Kidney (tissue), 14 donors: Measurements from ENCODE around the gene LMO1. TPM values are rescaled to one million over a fixed set of nuclear protein-coding genes. Genes with fewer than 3 reads are reported as not detected.
A peak's percentile ranks its signal among the peaks of the same experiment; 100 is the strongest.

Experiments
- DNase-seq, 5 donors: peaks; one replicate each; pipeline ENCODE4 v3.0.0-alpha.2; 2013 to 2020
- FAIRE-seq: peaks from 2 replicates; lab custom pipeline; 2012; peaks lifted over from hg19 to GRCh38; lab: Jason Lieb, UNC
- H3K27ac ChIP-seq, 2 donors: one replicate each; pipeline ENCODE4 v1.7.0; 2013; ENCODE audit warnings: low read depth in 2 of 2, low read length in 2 of 2, inconsistent platforms in 1 of 2
- H3K27me3 ChIP-seq: one replicate; pipeline ENCODE4 v1.7.1; 2013; ENCODE audit warnings: low read length, inconsistent platforms; ENCODE audit not compliant: control insufficient read depth, insufficient read depth
- H3K36me3 ChIP-seq, 3 donors: one replicate each; pipeline versions ENCODE4 v1.7.0 to v1.7.1; 2013; ENCODE audit warnings: low read length in 3 of 3, control low read depth in 1 of 3, inconsistent platforms in 1 of 3; ENCODE audit not compliant: insufficient read depth in 3 of 3, control insufficient read depth in 2 of 3
- H3K4me1 ChIP-seq, 3 donors: one replicate each; pipeline versions ENCODE4 v1.7.0 to v1.7.1; 2013; ENCODE audit warnings: low read length in 3 of 3, inconsistent platforms in 1 of 3, low read depth in 1 of 3; ENCODE audit not compliant: control insufficient read depth in 2 of 3, insufficient read depth in 2 of 3
- H3K4me3 ChIP-seq, 3 donors: one replicate each; pipeline versions ENCODE4 v1.7.0 to v1.8.1; 2013; ENCODE audit warnings: low read length in 3 of 3, control low read depth in 1 of 3, inconsistent platforms in 1 of 3
- H3K9ac ChIP-seq, 3 donors: one replicate each; pipeline versions ENCODE4 v1.7.0 to v1.7.1; 2013; ENCODE audit warnings: low read length in 3 of 3, control low read depth in 1 of 3, inconsistent platforms in 1 of 3
- H3K9me3 ChIP-seq, 3 donors: one replicate each; pipeline versions ENCODE4 v1.7.0 to v1.7.1; 2013; ENCODE audit warnings: low read length in 3 of 3, control low read depth in 1 of 3, inconsistent platforms in 1 of 3; ENCODE audit not compliant: control insufficient read depth in 2 of 3, insufficient read depth in 1 of 3
- intact Hi-C: fragments of 100-400 bp; cut with DNase I; formaldehyde crosslinking; loops from one replicate; pipeline ENCODE4 v1.11.1; 2022
- polyA plus RNA-seq: library from polyadenylated mRNA; stranded (reverse); fragments of 350-450 nt; fragmentation: Illumina TruSeq; extraction: RNeasy Lipid Tissue Mini Kit (QIAGEN cat#74804); gene quantifications from one replicate; pipeline ENCODE4 v1.2.3, GENCODE V29; 2014; ENCODE audit warnings: low read depth, low replicate concordance; ENCODE audit not compliant: insufficient read depth
- total RNA-seq: library from RNA; stranded (reverse); fragmentation: NEBNext Ultra II Directional; extraction: Animal tissue kit (Norgen Biotek cat#: 25700); gene quantifications from one replicate; pipeline ENCODE4 v1.2.1, GENCODE V29; 2021
- TF ChIP-seq, protein P1 (sequence below): IDR thresholded peaks from 3 replicates; pipeline ENCODE4 v1.5.1; 2012; ENCODE audit warnings: mild to moderate bottlenecking, moderate library complexity, borderline replicate concordance; ENCODE audit not compliant: insufficient read depth; ENCODE audit errors: extremely low read depth
- donor health status: control.
- donor health status: control.
- donor health status: control.
- donor health status: control.
- donor health status: control.
- donor health status: DM: yes; HTN: yes; CAD: no.
- donor health status: Normal renal cell carcinoma (clear cell type).

Gene LMO1
- total and polyA plus RNA-seq, 2 donors from 2014 or later: 0.95 TPM; not detected in 1

DNA sequence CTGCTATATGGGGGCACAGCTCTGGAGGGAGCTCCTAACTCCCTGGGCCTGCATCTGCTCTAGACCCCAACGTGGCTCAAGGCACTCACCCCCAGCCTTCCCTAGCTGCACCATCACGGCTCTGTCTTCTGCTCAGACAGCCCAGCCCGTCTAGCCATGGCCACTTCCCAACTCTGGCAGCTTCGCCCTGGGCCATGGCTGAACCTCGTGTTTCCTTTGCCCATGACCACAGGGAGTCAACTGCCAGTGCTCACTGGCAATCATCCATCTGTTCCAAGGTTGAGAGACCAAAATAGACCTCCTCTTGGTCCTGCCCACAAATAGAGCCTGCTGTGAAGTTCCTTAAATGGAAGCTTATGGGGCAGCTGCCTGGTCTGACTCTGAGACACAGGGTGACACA lies 5.4 kb downstream of the LMO1 start:
- DNase-seq (peak in 2 of 5 donors; percentile 31 to 63), FAIRE-seq (no peak)
- TF ChIP-seq, protein P1, sequence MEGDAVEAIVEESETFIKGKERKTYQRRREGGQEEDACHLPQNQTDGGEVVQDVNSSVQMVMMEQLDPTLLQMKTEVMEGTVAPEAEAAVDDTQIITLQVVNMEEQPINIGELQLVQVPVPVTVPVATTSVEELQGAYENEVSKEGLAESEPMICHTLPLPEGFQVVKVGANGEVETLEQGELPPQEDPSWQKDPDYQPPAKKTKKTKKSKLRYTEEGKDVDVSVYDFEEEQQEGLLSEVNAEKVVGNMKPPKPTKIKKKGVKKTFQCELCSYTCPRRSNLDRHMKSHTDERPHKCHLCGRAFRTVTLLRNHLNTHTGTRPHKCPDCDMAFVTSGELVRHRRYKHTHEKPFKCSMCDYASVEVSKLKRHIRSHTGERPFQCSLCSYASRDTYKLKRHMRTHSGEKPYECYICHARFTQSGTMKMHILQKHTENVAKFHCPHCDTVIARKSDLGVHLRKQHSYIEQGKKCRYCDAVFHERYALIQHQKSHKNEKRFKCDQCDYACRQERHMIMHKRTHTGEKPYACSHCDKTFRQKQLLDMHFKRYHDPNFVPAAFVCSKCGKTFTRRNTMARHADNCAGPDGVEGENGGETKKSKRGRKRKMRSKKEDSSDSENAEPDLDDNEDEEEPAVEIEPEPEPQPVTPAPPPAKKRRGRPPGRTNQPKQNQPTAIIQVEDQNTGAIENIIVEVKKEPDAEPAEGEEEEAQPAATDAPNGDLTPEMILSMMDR: no peak
- Histone ChIP-seq H3K27ac (no peak overlapping the region), H3K4me3 (no peak overlapping the region), H3K4me1 (peaks cover 0 to 7% (median 0%) of the 10 kb centered on the region in 3 donors), H3K9ac (no peak overlapping the region), H3K9me3 (no peaks in the 10 kb centered on the region), H3K27me3 (peaks cover 8% of the 10 kb centered on the region), H3K36me3 (no peaks in the 10 kb centered on the region)
- intact Hi-C loops: no loop called here

DNA sequence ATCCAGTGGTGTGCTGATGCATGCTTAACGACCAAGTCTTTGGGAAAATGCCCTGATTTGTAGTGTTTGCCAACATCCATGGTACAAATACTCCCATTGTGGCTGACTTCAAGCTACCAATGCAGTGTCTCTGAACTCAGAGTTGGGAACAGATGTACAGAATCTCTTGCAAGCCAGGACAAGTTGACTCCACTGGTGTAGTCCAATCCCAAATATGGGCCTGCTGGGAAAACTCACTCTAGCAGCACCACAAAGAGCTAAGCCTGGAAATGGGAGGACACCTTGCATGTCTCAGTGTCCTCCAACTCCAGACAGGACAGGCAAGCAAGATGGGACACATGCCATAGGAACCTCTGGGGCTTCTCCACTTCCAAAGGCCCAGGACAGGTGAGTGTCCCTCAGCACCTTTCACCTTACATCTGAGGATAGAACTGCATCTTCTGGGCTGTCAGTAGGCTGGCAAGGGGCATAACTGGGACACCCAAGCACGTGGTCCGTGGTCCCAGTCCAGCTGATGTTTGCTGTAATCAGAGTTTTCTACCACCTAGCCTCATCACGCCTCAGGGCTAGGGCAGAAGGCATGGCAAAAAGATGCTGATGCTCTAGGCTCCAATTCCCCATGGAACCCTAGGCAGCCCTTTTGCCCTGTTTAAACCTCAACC lies 6.5 kb downstream of the LMO1 start:
- intact Hi-C loops: no loop called here
- H3K36me3 ChIP-seq: no peaks in the 10 kb centered on the region
- peaks cover 0 to 2% (median 0%) of the 10 kb centered on the region in 3 donors for H3K4me1 ChIP-seq
- no peak overlapping the region for H3K9ac ChIP-seq
- no peak overlapping the region for H3K27ac ChIP-seq
- H3K4me3 ChIP-seq: no peak overlapping the region
- TF ChIP-seq, protein P1: no peak
- DNase-seq (peak in 1 of 5 donors; percentile 14), FAIRE-seq (no peak)
- no peaks in the 10 kb centered on the region for H3K9me3 ChIP-seq
- H3K27me3 ChIP-seq: peaks cover 8% of the 10 kb centered on the region

GRCh38 chr11:8256271-8257002 lies 7.2 kb downstream of the LMO1 start:
- no peak overlapping the region for H3K4me3 ChIP-seq
- intact Hi-C loops: no loop called here
- no peak for FAIRE-seq
- DNase-seq: peak in 2 of 5 donors; percentile 16 to 22
- H3K27me3 ChIP-seq: peaks cover 2% of the 10 kb centered on the region
- H3K9me3 ChIP-seq: no peaks in the 10 kb centered on the region
- no peaks in the 10 kb centered on the region for H3K36me3 ChIP-seq
- H3K4me1 ChIP-seq: peaks cover 0 to 2% (median 0%) of the 10 kb centered on the region in 3 donors
- TF ChIP-seq, protein P1: no peak
- H3K27ac ChIP-seq: no peak overlapping the region
- H3K9ac ChIP-seq: no peak overlapping the region
